Omental fat pad (tissue), 4 donors: ENCODE measurements around the gene CDK14. TPM values are rescaled to one million over a fixed set of nuclear protein-coding genes. Genes with fewer than 3 reads are reported as not detected.

Source experiments
- ATAC-seq: fragments of 150-250 bp; one replicate; pipeline ENCODE4 v1.9.1; 2016; ENCODE audit warnings: mild to moderate bottlenecking, moderate library complexity; ENCODE audit not compliant: low FRiP score
- DNase-seq: peaks from one replicate; pipeline ENCODE4 v3.0.0-alpha.2; 2019; ENCODE audit warnings: low spot score
- CTCF ChIP-seq, 3 donors: fragments of 450-650 bp; IDR thresholded peaks; one replicate each; pipeline ENCODE4 v1.5.1; 2016 to 2017; ENCODE audit warnings: antibody characterized with exemption in 3 of 3, mild to moderate bottlenecking in 3 of 3, moderate library complexity in 2 of 3
- total RNA-seq, 4 donors: library from RNA; depleted of rRNA; stranded (reverse); fragments of >200 nt; gene quantifications; one replicate each; pipeline ENCODE4 v1.1.0, GENCODE V29; 2016

The CDK14 gene
- total RNA-seq, 4 donors from 2014 or later: 25.2 to 40.3 (median 30.8) TPM

GRCh38 chr7:90569368-90569767, 26.8 kb upstream of the CDK14 start:
- DNase-seq (no peak), ATAC-seq (no peak)
- no peak for TF ChIP-seq CTCF (IDR thresholded peaks at IDR 0.05)

GRCh38 chr7:90570373-90570959, 25.7 kb upstream of the CDK14 start:
- no peak for ATAC-seq
- DNase-seq: no peak
- TF ChIP-seq CTCF (IDR thresholded peaks at IDR 0.05): no peak

- no peak for DNase-seq
- ATAC-seq: peak; percentile 63
- no peak for TF ChIP-seq CTCF (IDR thresholded peaks at IDR 0.05)
Measured at GRCh38 chr7:90574146-90574819, 21.8 kb upstream of the CDK14 start.

GRCh38 chr7:90574820-90575187, 21.3 kb upstream of the CDK14 start:
- no peak for TF ChIP-seq CTCF (IDR thresholded peaks at IDR 0.05)
- DNase-seq (no peak), ATAC-seq (no peak)

- DNase-seq (no peak), ATAC-seq (peak; percentile 82)
- TF ChIP-seq CTCF (IDR thresholded peaks at IDR 0.05): no peak
Measured at GRCh38 chr7:90579181-90579688, 16.9 kb upstream of the CDK14 start.

GRCh38 chr7:90580051-90580450, 16.1 kb upstream of the CDK14 start:
- no peak for TF ChIP-seq CTCF (IDR thresholded peaks at IDR 0.05)
- DNase-seq: no peak
- ATAC-seq: no peak

GRCh38 chr7:90582164-90582563, 14.0 kb upstream of the CDK14 start:
- no peak for DNase-seq
- no peak for ATAC-seq
- TF ChIP-seq CTCF (IDR thresholded peaks at IDR 0.05): no peak
